ENCODE results near the gene TFR2.

DNA sequence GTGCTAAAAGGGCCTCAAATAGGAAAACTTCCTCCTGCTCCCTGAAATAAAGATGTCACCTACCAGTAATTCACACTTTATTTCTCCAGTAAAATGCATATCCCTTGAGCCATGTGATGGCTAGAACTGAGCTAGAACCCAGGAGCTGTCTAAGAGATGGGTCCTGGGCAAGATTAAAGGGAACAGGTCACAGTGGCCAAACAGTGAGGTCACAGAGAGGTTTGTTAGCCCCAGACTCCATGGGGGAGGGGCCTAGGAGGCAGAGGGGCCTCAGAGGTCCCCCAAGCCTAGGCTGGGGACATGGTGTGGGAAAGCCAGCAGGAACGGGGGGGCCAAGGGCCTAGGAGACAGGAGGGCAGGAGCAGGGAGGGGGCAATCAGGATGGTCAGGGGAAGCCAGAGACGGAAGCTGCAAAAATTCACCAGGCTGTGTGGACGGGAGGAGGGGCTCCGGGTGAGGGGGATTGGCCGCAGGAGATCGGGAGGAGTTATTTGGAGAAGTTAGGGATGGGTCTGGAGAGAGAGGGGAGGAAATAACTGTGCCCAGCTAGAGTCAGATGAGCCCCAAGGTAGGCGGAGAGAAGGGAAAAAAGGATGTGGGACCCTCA lies 51.9 kb downstream of the TFR2 start:
- TF ChIP-seq, protein P1, sequence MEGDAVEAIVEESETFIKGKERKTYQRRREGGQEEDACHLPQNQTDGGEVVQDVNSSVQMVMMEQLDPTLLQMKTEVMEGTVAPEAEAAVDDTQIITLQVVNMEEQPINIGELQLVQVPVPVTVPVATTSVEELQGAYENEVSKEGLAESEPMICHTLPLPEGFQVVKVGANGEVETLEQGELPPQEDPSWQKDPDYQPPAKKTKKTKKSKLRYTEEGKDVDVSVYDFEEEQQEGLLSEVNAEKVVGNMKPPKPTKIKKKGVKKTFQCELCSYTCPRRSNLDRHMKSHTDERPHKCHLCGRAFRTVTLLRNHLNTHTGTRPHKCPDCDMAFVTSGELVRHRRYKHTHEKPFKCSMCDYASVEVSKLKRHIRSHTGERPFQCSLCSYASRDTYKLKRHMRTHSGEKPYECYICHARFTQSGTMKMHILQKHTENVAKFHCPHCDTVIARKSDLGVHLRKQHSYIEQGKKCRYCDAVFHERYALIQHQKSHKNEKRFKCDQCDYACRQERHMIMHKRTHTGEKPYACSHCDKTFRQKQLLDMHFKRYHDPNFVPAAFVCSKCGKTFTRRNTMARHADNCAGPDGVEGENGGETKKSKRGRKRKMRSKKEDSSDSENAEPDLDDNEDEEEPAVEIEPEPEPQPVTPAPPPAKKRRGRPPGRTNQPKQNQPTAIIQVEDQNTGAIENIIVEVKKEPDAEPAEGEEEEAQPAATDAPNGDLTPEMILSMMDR (conservative IDR thresholded peaks at IDR 0.05; ENCODE audit: low read depth in 2 of 2), result no peak
- no peak for TF ChIP-seq EZH2 (IDR thresholded peaks at IDR 0.05; ENCODE audit: low read depth, unreplicated experiment)
- no peak; the same call in 1 of the 2 replicates for TF ChIP-seq POLR2AphosphoS5 (IDR thresholded peaks at IDR 0.05; ENCODE audit: low read depth)
- TF ChIP-seq, protein P2, sequence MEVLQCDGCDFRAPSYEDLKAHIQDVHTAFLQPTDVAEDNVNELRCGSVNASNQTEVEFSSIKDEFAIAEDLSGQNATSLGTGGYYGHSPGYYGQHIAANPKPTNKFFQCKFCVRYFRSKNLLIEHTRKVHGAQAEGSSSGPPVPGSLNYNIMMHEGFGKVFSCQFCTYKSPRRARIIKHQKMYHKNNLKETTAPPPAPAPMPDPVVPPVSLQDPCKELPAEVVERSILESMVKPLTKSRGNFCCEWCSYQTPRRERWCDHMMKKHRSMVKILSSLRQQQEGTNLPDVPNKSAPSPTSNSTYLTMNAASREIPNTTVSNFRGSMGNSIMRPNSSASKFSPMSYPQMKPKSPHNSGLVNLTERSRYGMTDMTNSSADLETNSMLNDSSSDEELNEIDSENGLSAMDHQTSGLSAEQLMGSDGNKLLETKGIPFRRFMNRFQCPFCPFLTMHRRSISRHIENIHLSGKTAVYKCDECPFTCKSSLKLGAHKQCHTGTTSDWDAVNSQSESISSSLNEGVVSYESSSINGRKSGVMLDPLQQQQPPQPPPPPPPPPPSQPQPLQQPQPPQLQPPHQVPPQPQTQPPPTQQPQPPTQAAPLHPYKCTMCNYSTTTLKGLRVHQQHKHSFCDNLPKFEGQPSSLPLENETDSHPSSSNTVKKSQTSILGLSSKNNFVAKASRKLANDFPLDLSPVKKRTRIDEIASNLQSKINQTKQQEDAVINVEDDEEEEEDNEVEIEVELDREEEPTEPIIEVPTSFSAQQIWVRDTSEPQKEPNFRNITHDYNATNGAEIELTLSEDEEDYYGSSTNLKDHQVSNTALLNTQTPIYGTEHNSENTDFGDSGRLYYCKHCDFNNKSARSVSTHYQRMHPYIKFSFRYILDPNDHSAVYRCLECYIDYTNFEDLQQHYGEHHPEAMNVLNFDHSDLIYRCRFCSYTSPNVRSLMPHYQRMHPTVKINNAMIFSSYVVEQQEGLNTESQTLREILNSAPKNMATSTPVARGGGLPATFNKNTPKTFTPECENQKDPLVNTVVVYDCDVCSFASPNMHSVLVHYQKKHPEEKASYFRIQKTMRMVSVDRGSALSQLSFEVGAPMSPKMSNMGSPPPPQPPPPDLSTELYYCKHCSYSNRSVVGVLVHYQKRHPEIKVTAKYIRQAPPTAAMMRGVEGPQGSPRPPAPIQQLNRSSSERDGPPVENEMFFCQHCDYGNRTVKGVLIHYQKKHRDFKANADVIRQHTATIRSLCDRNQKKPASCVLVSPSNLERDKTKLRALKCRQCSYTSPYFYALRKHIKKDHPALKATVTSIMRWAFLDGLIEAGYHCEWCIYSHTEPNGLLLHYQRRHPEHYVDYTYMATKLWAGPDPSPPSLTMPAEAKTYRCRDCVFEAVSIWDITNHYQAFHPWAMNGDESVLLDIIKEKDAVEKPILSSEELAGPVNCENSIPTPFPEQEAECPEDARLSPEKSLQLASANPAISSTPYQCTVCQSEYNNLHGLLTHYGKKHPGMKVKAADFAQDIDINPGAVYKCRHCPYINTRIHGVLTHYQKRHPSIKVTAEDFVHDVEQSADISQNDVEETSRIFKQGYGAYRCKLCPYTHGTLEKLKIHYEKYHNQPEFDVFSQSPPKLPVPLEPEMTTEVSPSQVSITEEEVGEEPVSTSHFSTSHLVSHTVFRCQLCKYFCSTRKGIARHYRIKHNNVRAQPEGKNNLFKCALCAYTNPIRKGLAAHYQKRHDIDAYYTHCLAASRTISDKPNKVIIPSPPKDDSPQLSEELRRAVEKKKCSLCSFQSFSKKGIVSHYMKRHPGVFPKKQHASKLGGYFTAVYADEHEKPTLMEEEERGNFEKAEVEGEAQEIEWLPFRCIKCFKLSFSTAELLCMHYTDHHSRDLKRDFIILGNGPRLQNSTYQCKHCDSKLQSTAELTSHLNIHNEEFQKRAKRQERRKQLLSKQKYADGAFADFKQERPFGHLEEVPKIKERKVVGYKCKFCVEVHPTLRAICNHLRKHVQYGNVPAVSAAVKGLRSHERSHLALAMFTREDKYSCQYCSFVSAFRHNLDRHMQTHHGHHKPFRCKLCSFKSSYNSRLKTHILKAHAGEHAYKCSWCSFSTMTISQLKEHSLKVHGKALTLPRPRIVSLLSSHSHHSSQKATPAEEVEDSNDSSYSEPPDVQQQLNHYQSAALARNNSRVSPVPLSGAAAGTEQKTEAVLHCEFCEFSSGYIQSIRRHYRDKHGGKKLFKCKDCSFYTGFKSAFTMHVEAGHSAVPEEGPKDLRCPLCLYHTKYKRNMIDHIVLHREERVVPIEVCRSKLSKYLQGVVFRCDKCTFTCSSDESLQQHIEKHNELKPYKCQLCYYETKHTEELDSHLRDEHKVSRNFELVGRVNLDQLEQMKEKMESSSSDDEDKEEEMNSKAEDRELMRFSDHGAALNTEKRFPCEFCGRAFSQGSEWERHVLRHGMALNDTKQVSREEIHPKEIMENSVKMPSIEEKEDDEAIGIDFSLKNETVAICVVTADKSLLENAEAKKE (CRISPR knock-in tag; IDR thresholded peaks at IDR 0.05), result no peak
- TF ChIP-seq, protein P3, sequence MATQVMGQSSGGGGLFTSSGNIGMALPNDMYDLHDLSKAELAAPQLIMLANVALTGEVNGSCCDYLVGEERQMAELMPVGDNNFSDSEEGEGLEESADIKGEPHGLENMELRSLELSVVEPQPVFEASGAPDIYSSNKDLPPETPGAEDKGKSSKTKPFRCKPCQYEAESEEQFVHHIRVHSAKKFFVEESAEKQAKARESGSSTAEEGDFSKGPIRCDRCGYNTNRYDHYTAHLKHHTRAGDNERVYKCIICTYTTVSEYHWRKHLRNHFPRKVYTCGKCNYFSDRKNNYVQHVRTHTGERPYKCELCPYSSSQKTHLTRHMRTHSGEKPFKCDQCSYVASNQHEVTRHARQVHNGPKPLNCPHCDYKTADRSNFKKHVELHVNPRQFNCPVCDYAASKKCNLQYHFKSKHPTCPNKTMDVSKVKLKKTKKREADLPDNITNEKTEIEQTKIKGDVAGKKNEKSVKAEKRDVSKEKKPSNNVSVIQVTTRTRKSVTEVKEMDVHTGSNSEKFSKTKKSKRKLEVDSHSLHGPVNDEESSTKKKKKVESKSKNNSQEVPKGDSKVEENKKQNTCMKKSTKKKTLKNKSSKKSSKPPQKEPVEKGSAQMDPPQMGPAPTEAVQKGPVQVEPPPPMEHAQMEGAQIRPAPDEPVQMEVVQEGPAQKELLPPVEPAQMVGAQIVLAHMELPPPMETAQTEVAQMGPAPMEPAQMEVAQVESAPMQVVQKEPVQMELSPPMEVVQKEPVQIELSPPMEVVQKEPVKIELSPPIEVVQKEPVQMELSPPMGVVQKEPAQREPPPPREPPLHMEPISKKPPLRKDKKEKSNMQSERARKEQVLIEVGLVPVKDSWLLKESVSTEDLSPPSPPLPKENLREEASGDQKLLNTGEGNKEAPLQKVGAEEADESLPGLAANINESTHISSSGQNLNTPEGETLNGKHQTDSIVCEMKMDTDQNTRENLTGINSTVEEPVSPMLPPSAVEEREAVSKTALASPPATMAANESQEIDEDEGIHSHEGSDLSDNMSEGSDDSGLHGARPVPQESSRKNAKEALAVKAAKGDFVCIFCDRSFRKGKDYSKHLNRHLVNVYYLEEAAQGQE (IDR thresholded peaks at IDR 0.05; ENCODE audit: unreplicated experiment), result no peak
- TF ChIP-seq STAT1 (IDR thresholded peaks at IDR 0.05; ENCODE audit: unreplicated experiment), result no peak
- TF ChIP-seq EZH2phosphoT487 (IDR thresholded peaks at IDR 0.05; ENCODE audit: unreplicated experiment), result no peak
- TF ChIP-seq ZNF331 (CRISPR knock-in tag; IDR thresholded peaks at IDR 0.05; ENCODE audit: low read depth), result no peak
- no peak for TF ChIP-seq CREB1 (CRISPR knock-in tag; IDR thresholded peaks at IDR 0.05; ENCODE audit: low read depth)

Measured in GM23338 (cell line).